ENCODE data around the gene ZFP30.

DNA sequence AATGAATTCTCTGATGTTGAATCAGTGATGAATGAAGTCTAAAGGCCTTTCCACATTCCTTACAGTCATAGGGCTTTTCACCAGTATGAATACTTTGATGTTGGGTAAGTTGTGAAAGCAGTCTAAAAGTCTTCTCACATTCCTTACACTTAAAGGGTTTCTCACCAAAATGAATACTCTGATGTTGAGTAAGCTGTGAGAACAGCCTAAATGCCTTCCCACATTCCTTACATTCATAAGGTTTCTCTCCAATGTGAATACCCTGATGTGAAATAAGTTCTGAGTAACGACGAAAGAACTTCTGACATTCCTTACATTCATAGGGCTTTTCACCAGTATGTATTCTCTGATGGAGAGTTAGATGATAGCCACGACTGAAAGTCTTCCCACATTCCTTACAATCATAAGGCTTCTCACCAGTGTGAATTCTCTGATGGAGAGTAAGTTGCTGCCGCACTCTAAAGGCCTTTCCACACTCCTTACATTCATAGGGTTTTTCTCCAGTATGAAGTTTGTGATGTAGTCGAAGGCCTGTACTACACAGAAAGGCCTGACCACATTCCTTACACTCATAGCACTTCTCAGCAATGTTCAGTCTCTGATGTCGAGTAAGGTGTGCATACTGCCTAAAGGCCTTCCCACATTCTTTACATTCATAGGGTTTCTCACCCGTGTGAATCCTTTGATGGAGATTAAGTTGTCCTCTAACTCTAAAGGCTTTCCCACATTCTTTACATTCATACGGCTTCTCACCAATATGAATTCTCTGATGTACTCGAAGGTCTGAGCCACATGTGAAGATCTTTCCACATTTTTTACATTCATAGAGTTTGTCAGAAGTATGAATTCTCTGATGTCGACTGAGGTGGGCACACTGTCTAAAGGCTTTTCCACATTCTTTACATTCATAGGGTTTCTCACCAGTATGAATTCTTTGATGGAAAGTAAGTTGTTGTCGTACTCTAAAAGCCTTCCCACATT lies 19.9 kb downstream of the ZFP30 start:
- TF ChIP-seq EZH2 (IDR thresholded peaks at IDR 0.05): no peak
- TF ChIP-seq POLR2AphosphoS5 (IDR thresholded peaks at IDR 0.05; ENCODE audit: borderline replicate concordance, low read depth, low read length): no peak
- no peak for TF ChIP-seq FOXP2 (optimal IDR thresholded peaks at IDR 0.05; ENCODE audit: control extremely low read depth, extremely low read length, insufficient read depth)
